Breast epithelium (tissue), 4 donors: Measurements from ENCODE around the gene VIM. TPM values are rescaled to one million over a fixed set of nuclear protein-coding genes. Genes with fewer than 3 reads are reported as not detected.

Experiments used
- DNase-seq, 2 donors: peaks; one replicate each; pipeline ENCODE4 v3.0.0-alpha.2; 2019; ENCODE audit warnings: low spot score in 2 of 2
- H3K27ac ChIP-seq, 2 donors: fragments of 200-600 bp; sonication (generic) in 1 of 2; one replicate each; pipeline ENCODE4 v1.5.1; 2016 to 2019; ENCODE audit warnings: mild to moderate bottlenecking in 1 of 2
- H3K27me3 ChIP-seq, 2 donors: fragments of 200-600 bp; sonication (generic) in 1 of 2; one replicate each; pipeline versions ENCODE4 v1.5.1 to v1.6.0; 2017 to 2019; ENCODE audit warnings: control low read depth in 1 of 2, mild to moderate bottlenecking in 1 of 2
- H3K36me3 ChIP-seq: fragments of 200-600 bp; one replicate; pipeline ENCODE4 v1.5.1; 2019
- H3K4me1 ChIP-seq, 2 donors: fragments of 200-600 bp; sonication (generic); one replicate each; pipeline ENCODE4 v1.5.1; 2016 to 2019; ENCODE audit warnings: control low read depth in 1 of 2
- H3K4me3 ChIP-seq, 3 donors: fragments of 200-600 bp; sonication (generic); 1 replicate in 2 of 3; 2 replicates in 1 of 3; pipeline ENCODE4 v1.5.1; 2016 to 2019; ENCODE audit warnings: mild to moderate bottlenecking in 3 of 3, moderate library complexity in 2 of 3
- H3K9me3 ChIP-seq, 2 donors: fragments of 200-600 bp; sonication (generic) in 1 of 2; one replicate each; pipeline ENCODE4 v1.5.1; 2016 to 2019; ENCODE audit warnings: control low read depth in 1 of 2
- POLR2A ChIP-seq: fragments of 450-650 bp; IDR thresholded peaks from one replicate; pipeline ENCODE4 v1.6.1; 2016; ENCODE audit warnings: antibody characterized with exemption, mild to moderate bottlenecking, moderate library complexity
- POLR2AphosphoS5 ChIP-seq, 3 donors: sonication (generic); formaldehyde crosslinking; IDR thresholded peaks; one replicate each; pipeline ENCODE4 v1.6.1; 2017; ENCODE audit warnings: antibody characterized with exemption in 3 of 3
- intact Hi-C: fragments of 100-400 bp; cut with DNase I; formaldehyde crosslinking; loops from one replicate; pipeline ENCODE4 v1.15.1; 2023; ENCODE audit warnings: low total_unique reads
- total RNA-seq, 3 donors: library from RNA; depleted of rRNA; stranded (reverse); fragments of >200 nt; gene quantifications; one replicate each; pipeline ENCODE4 v1.1.0, GENCODE V29; 2016
- TF ChIP-seq, protein P1 (sequence below), 3 donors: fragments of 450-650 bp; IDR thresholded peaks; one replicate each; pipeline ENCODE4 v1.5.1; 2016 to 2017; ENCODE audit warnings: antibody characterized with exemption in 3 of 3, mild to moderate bottlenecking in 3 of 3, moderate library complexity in 3 of 3

The VIM gene
- total RNA-seq, 3 donors from 2014 or later: 1,431 to 8,681 (median 2,067) TPM

GRCh38 chr10:17185873-17186272 is 42.2 kb upstream of the VIM start:
- Histone ChIP-seq H3K27ac (no peak overlapping the region), H3K27me3 (no peaks in the 10 kb centered on the region), H3K4me3 (no peak overlapping the region), H3K4me1 (no peaks in the 10 kb centered on the region), H3K9me3 (no peaks in the 10 kb centered on the region), H3K36me3 (no peaks in the 10 kb centered on the region)
- no peak for DNase-seq
- intact Hi-C loops: no loop called here
- TF ChIP-seq, protein P1, sequence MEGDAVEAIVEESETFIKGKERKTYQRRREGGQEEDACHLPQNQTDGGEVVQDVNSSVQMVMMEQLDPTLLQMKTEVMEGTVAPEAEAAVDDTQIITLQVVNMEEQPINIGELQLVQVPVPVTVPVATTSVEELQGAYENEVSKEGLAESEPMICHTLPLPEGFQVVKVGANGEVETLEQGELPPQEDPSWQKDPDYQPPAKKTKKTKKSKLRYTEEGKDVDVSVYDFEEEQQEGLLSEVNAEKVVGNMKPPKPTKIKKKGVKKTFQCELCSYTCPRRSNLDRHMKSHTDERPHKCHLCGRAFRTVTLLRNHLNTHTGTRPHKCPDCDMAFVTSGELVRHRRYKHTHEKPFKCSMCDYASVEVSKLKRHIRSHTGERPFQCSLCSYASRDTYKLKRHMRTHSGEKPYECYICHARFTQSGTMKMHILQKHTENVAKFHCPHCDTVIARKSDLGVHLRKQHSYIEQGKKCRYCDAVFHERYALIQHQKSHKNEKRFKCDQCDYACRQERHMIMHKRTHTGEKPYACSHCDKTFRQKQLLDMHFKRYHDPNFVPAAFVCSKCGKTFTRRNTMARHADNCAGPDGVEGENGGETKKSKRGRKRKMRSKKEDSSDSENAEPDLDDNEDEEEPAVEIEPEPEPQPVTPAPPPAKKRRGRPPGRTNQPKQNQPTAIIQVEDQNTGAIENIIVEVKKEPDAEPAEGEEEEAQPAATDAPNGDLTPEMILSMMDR (IDR thresholded peaks at IDR 0.05): no peak
- no peak for TF ChIP-seq POLR2A
- no peak for TF ChIP-seq POLR2AphosphoS5 (IDR thresholded peaks at IDR 0.05)

DNA sequence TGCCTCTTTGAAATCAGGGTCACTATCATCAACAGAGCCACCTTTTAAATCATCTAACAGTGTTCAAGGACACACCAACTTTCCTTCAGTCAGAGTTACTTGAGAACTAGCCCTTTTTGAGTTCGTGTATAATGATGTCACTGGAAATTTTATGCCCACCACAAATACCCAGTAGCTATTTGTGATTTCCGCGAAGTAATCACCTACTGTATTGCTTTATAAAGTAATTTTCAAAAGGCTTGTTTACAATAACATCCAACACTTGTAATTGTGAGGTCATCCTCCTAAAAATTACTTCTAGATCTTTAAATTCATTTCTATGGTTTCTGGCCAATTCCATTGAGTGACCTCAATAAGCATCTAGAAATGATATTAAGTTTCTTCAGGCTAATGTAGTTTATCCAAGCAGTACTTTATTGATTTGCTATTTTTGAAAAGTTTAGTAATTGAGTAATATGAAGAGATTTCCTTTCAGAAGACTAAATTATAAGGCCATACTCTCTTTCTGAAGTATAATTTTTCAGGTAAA is 39.3 kb upstream of the VIM start:
- no peaks in the 10 kb centered on the region for H3K9me3 ChIP-seq
- no peak for TF ChIP-seq POLR2AphosphoS5 (IDR thresholded peaks at IDR 0.05)
- TF ChIP-seq, protein P1 (IDR thresholded peaks at IDR 0.05): no peak
- TF ChIP-seq POLR2A: no peak
- intact Hi-C loops: no loop called here
- H3K4me1 ChIP-seq: no peaks in the 10 kb centered on the region
- H3K36me3 ChIP-seq: no peaks in the 10 kb centered on the region
- no peak overlapping the region for H3K27ac ChIP-seq
- H3K4me3 ChIP-seq: no peak overlapping the region
- DNase-seq: no peak
- no peaks in the 10 kb centered on the region for H3K27me3 ChIP-seq

DNA sequence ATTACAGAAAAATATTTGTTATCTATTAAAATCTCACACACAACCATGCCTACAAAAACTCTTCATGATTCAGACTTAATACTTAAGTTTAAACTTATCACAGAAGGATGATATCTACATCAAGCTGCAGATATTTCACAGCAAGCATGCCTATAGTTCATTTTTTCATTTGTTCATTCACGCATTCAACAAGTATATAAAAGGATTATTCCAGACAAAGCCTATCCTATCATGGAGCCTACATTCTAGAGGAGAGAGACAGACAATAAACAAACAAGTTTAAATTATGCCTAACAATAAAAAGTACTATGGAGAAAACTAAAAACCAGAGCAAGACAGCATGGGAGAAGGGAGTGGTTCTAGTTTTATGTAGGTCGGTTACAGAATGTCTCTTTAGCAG is 37.4 kb upstream of the VIM start:
- Histone ChIP-seq H3K36me3 (no peaks in the 10 kb centered on the region), H3K27ac (no peak overlapping the region), H3K4me1 (no peaks in the 10 kb centered on the region), H3K4me3 (no peak overlapping the region), H3K9me3 (no peaks in the 10 kb centered on the region), H3K27me3 (no peaks in the 10 kb centered on the region)
- DNase-seq: no peak
- intact Hi-C loops: no loop called here
- TF ChIP-seq, protein P1 (IDR thresholded peaks at IDR 0.05): no peak
- no peak for TF ChIP-seq POLR2A
- TF ChIP-seq POLR2AphosphoS5 (IDR thresholded peaks at IDR 0.05): no peak

DNA sequence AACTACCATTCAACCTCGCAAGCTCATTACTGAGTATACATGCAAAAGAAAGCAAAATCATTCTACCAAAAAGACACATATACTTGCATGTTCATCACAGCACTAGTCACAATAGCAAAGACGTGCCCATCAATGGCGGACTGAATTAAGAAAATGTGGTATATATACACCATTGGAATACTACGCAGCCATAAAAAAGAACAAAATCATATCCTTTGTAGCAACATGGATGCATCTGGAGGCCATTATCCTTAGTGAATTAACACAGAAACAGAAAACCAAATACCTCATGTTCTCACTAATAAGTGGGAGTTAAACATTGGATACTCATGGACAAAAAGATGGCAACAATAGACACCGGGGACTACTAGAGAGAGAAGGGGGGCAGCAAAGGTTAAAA is 33.0 kb upstream of the VIM start:
- Histone ChIP-seq H3K9me3 (no peaks in the 10 kb centered on the region), H3K27me3 (no peaks in the 10 kb centered on the region), H3K36me3 (no peaks in the 10 kb centered on the region), H3K27ac (no peak overlapping the region), H3K4me1 (no peaks in the 10 kb centered on the region), H3K4me3 (no peak overlapping the region)
- TF ChIP-seq, protein P1 (IDR thresholded peaks at IDR 0.05): no peak
- TF ChIP-seq POLR2AphosphoS5 (IDR thresholded peaks at IDR 0.05) (no peak), POLR2A (no peak)
- intact Hi-C loops: no loop called here
- DNase-seq: no peak

DNA sequence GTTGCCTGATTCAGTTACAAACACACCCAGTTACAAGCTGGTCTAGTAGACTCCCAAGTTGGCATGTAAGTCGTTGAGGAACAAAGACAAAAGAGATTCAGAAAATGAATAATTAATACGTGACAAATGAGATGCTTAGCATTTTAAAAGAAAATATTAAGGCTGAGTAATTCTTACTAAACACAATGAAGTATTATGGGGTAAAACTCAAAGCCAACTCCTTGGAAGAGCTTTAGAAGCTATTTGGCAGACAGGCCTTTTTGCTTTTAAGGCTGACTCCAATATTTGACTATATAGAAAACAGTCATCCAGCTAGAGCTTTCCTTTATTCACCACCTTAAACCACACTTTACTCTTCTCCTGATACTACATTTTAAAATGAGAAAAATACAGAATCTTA is 32.0 kb upstream of the VIM start:
- no peaks in the 10 kb centered on the region for H3K4me1 ChIP-seq
- no peak for DNase-seq
- H3K27ac ChIP-seq: peak overlapping the region; percentile 40 to 49
- no peaks in the 10 kb centered on the region for H3K36me3 ChIP-seq
- no peak overlapping the region for H3K4me3 ChIP-seq
- H3K27me3 ChIP-seq: no peaks in the 10 kb centered on the region
- intact Hi-C loops: no loop called here
- TF ChIP-seq, protein P1 (IDR thresholded peaks at IDR 0.05): no peak
- TF ChIP-seq POLR2AphosphoS5 (IDR thresholded peaks at IDR 0.05): no peak
- TF ChIP-seq POLR2A: no peak
- no peaks in the 10 kb centered on the region for H3K9me3 ChIP-seq
